GM20431 (cell line): ENCODE data around the gene SUN1.
"Not testable (repeated sequence)": the region's sequence is repeated elsewhere in the genome, so short reads cannot be mapped to it uniquely, and the experiment has no call there.

Experiments
- in situ Hi-C: fragments of 300-500 bp; cut with MseI, MboI; formaldehyde crosslinking; loops from one replicate; pipeline ENCODE4 v1.15.0; 2020; ENCODE audit warnings: low sequenced_read_pairs; ENCODE audit not compliant: unreplicated experiment

The SUN1 gene

GRCh38 chr7:898460-898854, 66.2 kb downstream of the SUN1 start:
- in situ Hi-C loops: no loop called here

DNA sequence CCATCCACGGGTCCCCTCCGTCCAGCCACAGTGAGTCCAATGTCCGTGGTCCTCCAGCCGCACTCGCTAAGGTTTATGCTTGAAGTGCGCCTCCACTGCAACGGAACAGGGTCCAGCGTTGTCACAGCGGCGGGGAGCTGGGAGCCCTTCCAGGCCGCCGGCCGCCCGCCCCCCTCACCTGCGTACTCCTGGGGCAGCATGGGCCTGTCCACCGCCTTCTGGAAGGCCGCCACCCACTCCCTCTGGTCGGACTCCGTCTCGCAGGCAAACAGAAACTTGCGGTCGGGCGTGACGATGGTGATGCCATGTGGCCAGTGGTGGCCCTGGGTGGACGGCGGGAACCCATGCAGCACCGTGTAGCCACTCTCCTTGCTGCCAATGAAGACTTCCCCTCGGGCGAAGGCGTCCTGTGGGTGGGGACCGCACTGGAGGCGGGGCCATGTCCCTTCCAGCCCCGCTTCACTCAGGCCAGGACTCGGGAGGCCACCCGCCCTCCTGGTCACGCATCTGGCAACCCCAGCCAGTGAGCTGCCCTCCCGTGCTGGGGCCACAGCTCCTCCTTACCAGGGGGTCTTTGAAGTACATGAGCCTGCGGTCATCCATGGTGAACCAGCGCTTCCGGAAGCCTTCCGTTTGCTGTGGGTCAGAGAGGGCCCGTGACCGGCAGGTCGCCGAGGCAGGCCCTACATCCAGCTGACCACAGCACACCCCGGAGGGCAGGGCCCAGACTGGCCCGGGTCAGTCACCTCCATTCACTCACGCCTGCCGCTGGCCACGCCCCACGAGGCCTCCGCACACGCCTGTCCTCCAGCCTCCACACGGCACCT, 66.8 kb downstream of the SUN1 start:
- in situ Hi-C loops: no loop called here

DNA sequence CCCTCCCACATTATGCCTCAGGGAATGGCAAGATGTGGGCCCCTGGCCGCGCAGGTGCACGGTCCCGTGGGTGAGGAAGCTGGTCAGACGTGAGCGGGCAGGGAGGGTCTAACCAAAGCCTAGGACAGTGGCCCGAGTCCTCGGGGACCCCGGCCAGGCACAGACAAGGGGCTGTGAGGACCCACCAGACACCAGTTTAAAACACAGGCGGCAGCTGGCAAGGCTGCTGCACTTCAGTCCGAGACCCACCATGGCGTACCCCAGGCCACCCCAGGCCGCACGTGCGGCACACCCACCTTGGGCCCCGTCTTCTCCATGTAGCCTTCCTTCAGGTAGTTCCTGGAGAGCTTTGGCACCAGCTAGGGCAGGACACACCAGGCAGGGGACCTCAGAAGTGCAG, 67.5 kb downstream of the SUN1 start:
- in situ Hi-C loops: no loop called here

DNA sequence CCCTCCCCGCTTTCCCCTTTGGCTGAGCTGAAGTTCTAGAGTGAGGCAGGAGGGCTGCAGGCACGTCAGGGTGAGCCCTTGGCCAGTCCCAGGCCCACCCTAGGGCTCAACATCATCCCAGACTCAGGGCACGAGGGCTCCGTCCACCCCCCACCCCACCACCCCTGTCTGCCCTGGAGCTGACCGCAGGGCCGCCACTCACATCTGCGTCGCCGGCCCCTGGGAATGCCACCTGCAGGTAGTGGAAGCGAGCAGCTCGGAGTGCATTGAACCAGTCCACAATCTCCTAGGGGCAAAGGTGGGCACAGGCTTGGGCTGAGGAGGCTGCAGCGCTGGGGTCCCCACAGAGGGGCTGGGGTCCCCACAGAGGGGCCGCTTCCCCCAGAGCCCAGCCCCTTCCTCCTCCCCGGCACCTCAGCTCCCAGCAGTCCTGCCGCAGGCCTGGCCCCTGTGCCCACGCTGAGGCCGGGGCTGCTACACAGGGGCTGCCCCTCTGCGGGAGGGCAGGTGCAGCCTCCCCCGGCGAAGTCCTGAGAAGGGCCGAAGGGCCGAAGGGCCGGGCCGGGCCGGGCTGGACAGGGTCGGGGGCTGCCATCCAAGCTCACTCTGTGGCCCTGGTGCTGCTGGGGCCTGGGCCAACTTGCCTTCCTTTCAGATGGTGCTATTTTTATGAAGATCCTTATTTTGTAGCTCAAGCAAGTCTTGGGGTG, 68.2 kb downstream of the SUN1 start:
- in situ Hi-C loops: no loop called here

DNA sequence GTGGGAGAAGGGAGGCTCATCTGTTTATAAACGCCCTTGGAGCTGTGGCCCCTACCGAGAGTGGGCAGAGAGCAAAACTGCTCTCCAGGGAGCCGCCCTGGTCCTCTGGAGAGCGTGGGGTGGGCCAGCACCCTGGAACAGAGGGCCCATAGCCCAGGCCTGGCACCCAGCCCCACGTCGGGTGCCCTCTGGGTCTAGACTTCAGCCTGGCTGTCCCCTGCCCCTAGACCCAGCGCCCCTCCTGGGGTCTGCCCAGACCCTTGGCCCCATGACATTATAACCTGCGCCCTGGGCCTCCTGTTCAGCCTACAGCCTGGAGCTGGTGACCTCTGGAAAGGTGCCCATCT, 68.7 kb downstream of the SUN1 start:
- in situ Hi-C loops: no loop called here

DNA sequence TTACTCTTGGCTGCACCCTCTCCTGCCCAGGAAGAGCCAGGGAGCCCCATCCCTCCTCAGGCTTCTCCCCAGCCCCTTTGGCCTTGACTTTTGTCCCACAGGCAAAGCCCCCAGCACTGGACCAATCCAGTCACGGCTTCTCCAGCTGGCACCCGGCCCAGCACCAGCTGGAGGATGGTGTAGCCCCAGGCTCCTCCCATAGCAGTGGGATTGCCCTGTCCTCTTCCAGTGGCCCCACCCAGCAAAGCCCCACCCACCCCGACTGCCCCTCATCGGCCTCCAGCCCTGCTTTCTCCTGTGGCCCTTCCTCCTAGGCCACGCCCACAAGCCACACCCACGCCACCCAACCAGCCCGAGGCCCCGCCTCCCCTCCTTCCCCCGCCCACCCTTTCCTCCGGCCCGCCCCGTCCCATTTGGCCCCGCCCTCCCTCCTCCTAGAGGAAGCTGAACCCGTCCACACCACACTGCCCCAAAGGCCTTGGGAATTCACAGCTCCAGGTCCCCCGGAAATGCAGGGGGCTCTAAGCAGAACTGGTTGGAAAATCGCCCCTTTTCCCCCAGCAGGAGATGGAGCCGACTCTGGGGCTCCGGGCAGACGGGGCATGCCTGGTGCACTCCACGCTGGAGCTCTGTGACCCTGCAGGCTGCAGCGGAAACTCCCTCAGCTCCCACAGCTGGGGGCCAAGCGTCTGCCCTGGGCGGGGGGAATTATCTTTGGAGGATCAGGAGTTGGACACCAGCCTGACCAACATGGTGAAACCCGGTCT, 69.3 kb downstream of the SUN1 start:
- in situ Hi-C loops: no loop called here

DNA sequence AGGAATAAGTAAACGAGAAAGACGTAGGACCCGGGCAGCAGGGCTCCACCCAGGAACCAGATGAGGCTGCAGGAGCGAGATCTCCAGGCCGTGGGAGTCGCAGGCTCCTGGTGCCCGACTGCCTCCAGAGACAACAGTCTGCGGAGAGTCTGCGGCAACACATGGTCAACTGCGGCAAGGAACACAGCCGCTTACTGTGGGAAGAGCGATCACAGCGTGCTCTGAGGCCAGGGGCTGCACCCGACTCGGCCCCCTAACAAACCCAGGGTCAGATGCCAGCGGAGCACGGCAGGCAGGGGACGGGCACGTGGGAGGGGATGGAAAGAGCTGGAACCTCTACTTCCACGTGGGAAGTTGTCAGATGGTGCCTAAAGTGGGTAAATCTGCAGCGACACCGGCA, 70.7 kb downstream of the SUN1 start:
- in situ Hi-C loops: no loop called here

GRCh38 chr7:903921-904755, 71.9 kb downstream of the SUN1 start:
- in situ Hi-C loops: no loop called here

- in situ Hi-C loops: no loop called here
Measured at GRCh38 chr7:904847-905246, 72.6 kb downstream of the SUN1 start.

GRCh38 chr7:906776-907157, 74.5 kb downstream of the SUN1 start:
- in situ Hi-C loops: no loop called here

GRCh38 chr7:907158-907980, 75.1 kb downstream of the SUN1 start:
- in situ Hi-C loops: no loop called here

DNA sequence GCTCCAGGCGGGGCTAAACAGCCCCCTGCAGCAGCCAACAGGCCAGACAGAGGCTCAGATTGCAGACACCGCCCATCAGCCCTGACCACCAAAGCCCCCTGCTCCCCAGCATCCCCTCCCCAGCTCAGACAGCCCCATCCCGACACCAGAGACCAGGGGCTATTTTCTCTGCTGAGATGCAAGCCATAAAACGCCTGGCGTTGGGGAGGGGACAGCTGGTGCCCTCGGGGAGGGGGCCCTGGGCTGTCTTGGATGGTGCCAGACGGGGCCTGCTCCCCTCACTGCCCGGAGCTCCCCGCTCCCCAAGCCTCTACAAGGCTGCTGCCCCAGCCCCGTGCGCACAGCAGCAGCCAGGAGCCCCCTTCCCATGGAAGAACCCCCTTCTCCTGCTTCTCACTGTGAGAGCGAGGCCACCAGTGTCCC, 75.9 kb downstream of the SUN1 start:
- in situ Hi-C loops: no loop called here

DNA sequence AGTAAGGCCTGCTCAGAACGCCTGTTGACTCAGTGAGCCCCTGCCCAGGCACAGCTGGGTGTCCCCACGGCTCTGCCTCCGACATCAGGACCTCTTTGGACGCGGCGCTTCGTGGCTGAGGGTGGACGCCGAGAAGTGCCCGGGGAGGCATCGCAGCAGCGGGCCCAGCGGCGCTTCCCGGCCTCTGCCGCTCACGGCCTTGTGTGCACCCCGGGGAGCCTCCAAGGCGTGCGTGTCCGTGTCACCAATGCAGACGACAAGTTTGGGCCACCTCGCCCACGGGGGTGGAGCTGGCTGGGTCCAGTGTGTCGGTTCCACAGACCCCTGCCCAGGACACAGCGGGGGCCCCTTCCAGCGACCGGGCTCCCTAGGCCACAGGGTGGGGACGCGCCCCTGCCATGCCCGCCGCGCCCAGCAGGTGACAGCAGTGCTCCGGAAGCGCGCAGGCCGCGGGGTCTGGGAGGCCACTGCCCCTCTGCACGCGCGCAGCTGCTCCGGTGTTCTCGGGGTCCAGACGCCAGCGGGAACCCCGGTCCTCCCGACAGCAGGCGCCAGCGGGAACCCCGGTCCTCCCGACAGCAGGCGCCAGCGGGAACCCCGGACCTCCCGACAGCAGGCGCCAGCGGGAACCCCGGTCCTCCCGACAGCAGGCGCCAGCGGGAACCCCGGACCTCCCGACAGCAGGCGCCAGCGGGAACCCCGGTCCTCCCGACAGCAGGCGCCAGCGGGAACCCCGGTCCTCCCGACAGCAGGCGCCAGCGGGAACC, 76.5 kb downstream of the SUN1 start:
- in situ Hi-C loops: not testable (repeated sequence)

- in situ Hi-C loops: no loop called here
Measured at GRCh38 chr7:909358-910329, 77.4 kb downstream of the SUN1 start.

DNA sequence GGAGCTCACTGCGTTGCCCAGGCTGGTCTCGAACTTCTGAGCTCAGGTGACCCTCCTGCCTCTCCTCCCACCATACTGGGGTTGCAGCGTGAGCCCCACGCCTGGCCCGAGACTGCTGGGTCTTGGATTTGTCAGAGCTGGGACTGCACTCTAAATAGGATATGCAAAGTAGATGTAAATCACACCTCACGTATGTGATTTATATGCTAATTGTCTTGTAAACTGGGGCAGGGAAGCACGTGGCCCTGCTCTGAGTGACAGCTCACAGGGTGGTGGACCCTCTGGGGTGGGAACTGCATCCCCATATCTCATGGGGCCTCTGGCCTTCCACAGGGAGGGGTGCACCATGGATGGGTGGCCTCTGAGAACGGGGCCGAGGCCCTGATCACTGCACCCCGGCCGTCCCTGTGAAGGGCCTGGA, 78.2 kb downstream of the SUN1 start:
- in situ Hi-C loops: no loop called here

- in situ Hi-C loops: no loop called here
Measured at GRCh38 chr7:910931-911431, 78.7 kb downstream of the SUN1 start.

DNA sequence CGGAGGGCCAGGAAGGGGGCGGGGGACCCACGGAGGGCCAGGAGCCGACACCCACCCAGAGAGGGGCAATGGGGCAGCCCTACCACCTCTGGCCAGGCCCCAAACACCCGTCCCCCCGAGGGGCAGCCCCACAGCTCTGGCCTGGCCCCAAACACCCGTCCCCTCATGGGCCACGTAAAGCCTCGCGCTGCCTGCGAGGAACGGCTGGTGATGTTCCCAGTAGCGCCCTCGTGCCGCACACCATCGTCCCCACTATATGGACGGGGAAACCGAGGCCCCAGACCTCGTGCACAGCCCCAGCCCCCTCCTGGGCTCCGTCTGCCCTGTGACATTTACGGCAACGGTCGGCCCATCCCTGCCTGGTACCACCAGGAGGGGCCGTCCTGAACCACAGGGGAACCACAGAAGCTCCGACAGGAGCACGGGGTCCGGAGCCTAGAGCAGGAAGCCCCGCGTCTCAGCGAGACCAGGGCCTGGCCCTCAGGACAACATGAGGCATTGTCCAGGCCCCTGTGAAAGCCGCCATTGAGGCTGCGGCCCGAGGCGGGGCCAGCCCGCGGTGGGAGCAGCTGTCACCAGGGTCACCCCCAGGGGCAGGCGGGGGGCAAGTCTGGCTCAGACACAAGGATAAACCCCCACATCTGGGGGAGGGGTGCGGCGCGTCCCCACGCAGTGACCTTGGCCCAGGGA, 79.7 kb downstream of the SUN1 start:
- in situ Hi-C loops: no loop called here
